ENCODE measurements around the gene SPATA24. TPM values are rescaled to one million over a fixed set of nuclear protein-coding genes. Genes with fewer than 3 reads are reported as not detected.

SPATA24 gene
- polyA plus RNA-seq, 3 donors = 1.6 to 3.5 (median 3.2) TPM

GRCh38 chr5:139397921-139398320 is 6.0 kb downstream of the SPATA24 start:
- no peak overlapping the region for H3K4me2 ChIP-seq (replicated peaks; ENCODE audit: extremely low read depth, low read length, poor library complexity, severe bottlenecking)
- Mint-ChIP-seq H3K27me3 (ENCODE audit: low read depth in 3 of 3) (peaks cover 21 to 35% (median 23%) of the 10 kb centered on the region in 3 donors), H3K36me3 (no peaks in the 10 kb centered on the region), H3K9me3 (peaks cover 0 to 6% (median 3%) of the 10 kb centered on the region in 7 donors), H3K4me3 (no peak overlapping the region), H3K4me1 (peaks cover 22% of the 10 kb centered on the region), H3K27ac (no peak overlapping the region)
- H2AFZ ChIP-seq (ENCODE audit: insufficient read depth, low read depth, low read length, poor library complexity, severe bottlenecking) = no peak overlapping the region
- H3K27ac ChIP-seq (ENCODE audit: low read depth in 1 of 2, low read length in 2 of 2) = no peak overlapping the region
- no peak overlapping the region for H3K4me3 ChIP-seq (replicated peaks in 1 of 3; ENCODE audit: low read depth in 2 of 3, low read length in 3 of 3)
- intact Hi-C loops (cut with micrococcal nuclease) = no loop called here
- H3K27me3 ChIP-seq (ENCODE audit: control insufficient read depth in 2 of 2, insufficient read depth in 2 of 2, low read length in 2 of 2) = peaks cover 6 to 19% of the 10 kb centered on the region in 2 donors
- H3K4me1 ChIP-seq (ENCODE audit: control insufficient read depth in 1 of 2, insufficient read depth in 2 of 2, low read length in 2 of 2) = peaks cover 12 to 18% of the 10 kb centered on the region in 2 donors
- no peak for TF ChIP-seq CTCF (IDR thresholded peaks at IDR 0.05)
- 80% methylated on average over 1 of the region's 6 CpGs for WGBS (ENCODE audit: insufficient coverage)
- peaks cover 0 to 5% of the 10 kb centered on the region in 2 donors for H3K9me3 ChIP-seq (replicated peaks in 1 of 2; ENCODE audit: control insufficient read depth in 1 of 2, insufficient read depth in 1 of 2, low read length in 2 of 2)
- H3K9ac ChIP-seq (ENCODE audit: insufficient read depth, low read length, poor library complexity, severe bottlenecking) = no peak overlapping the region
- no peaks in the 10 kb centered on the region for H4K20me1 ChIP-seq (ENCODE audit: insufficient read depth, low read length)
- no peak for DNase-seq
- no peaks in the 10 kb centered on the region for H3K79me2 ChIP-seq (ENCODE audit: insufficient read depth, low read length)
- H3K36me3 ChIP-seq (replicated peaks in 1 of 2; ENCODE audit: control insufficient read depth in 1 of 2, insufficient read depth in 2 of 2, low read length in 2 of 2) = no peaks in the 10 kb centered on the region

- no peak for DNase-seq
- H3K27me3 Mint-ChIP-seq (ENCODE audit: low read depth in 3 of 3) = peaks cover 28 to 46% (median 30%) of the 10 kb centered on the region in 3 donors
- intact Hi-C loops (cut with micrococcal nuclease) = no loop called here
Observed at GRCh38 chr5:139396691-139397090, 7.2 kb downstream of the SPATA24 start.

More at GRCh38 chr5:139396691-139397090, 7.2 kb downstream of the SPATA24 start:
- Histone ChIP-seq H3K27ac (ENCODE audit: low read depth in 1 of 2, low read length in 2 of 2) (no peak overlapping the region), H3K36me3 (replicated peaks in 1 of 2; ENCODE audit: control insufficient read depth in 1 of 2, insufficient read depth in 2 of 2, low read length in 2 of 2) (no peaks in the 10 kb centered on the region), H4K20me1 (ENCODE audit: insufficient read depth, low read length) (no peaks in the 10 kb centered on the region), H3K4me2 (replicated peaks; ENCODE audit: extremely low read depth, low read length, poor library complexity, severe bottlenecking) (no peak overlapping the region), H3K4me3 (replicated peaks in 1 of 3; ENCODE audit: low read depth in 2 of 3, low read length in 3 of 3) (no peak overlapping the region), H3K9me3 (replicated peaks in 1 of 2; ENCODE audit: control insufficient read depth in 1 of 2, insufficient read depth in 1 of 2, low read length in 2 of 2) (peaks cover 0 to 5% of the 10 kb centered on the region in 2 donors), H2AFZ (ENCODE audit: insufficient read depth, low read depth, low read length, poor library complexity, severe bottlenecking) (no peak overlapping the region), H3K27me3 (ENCODE audit: control insufficient read depth in 2 of 2, insufficient read depth in 2 of 2, low read length in 2 of 2) (peaks cover 12 to 31% of the 10 kb centered on the region in 2 donors), H3K4me1 (ENCODE audit: control insufficient read depth in 1 of 2, insufficient read depth in 2 of 2, low read length in 2 of 2) (peaks cover 21 to 30% of the 10 kb centered on the region in 2 donors), H3K9ac (ENCODE audit: insufficient read depth, low read length, poor library complexity, severe bottlenecking) (no peak overlapping the region), H3K79me2 (ENCODE audit: insufficient read depth, low read length) (no peaks in the 10 kb centered on the region)
- Mint-ChIP-seq H3K27ac (no peak overlapping the region), H3K36me3 (peaks cover 2% of the 10 kb centered on the region in 2 donors), H3K4me1 (peaks cover 23% of the 10 kb centered on the region), H3K4me3 (no peak overlapping the region), H3K9me3 (peaks cover 0 to 9% (median 3%) of the 10 kb centered on the region in 7 donors)
- WGBS (ENCODE audit: insufficient coverage) = 98% methylated on average over 7 of the region's 8 CpGs
- TF ChIP-seq CTCF (IDR thresholded peaks at IDR 0.05) = no peak

Measured in CD14-positive monocyte (primary cell).